ENCODE data around the gene PDSS2.

GRCh38 chr6:107115695-107116327 lies 343.6 kb downstream of the PDSS2 start:
- TF ChIP-seq CTCF (IDR thresholded peaks at IDR 0.05) (no peak), POLR2A (IDR thresholded peaks at IDR 0.05) (no peak)
